HG03097 (cell line): ENCODE data around the gene PLEKHG7.
A peak's percentile ranks its signal among the peaks of the same experiment; 100 is the strongest.
"Not testable (repeated sequence)": the region's sequence is repeated elsewhere in the genome, so short reads cannot be mapped to it uniquely, and the experiment has no call there.

Experiments
- ATAC-seq: cut with Tn5 transposase; IDR thresholded peaks from one replicate; pipeline ENCODE4 v1.9.1; 2021; ENCODE audit not compliant: unreplicated experiment, low FRiP score

The PLEKHG7 gene, protein sequence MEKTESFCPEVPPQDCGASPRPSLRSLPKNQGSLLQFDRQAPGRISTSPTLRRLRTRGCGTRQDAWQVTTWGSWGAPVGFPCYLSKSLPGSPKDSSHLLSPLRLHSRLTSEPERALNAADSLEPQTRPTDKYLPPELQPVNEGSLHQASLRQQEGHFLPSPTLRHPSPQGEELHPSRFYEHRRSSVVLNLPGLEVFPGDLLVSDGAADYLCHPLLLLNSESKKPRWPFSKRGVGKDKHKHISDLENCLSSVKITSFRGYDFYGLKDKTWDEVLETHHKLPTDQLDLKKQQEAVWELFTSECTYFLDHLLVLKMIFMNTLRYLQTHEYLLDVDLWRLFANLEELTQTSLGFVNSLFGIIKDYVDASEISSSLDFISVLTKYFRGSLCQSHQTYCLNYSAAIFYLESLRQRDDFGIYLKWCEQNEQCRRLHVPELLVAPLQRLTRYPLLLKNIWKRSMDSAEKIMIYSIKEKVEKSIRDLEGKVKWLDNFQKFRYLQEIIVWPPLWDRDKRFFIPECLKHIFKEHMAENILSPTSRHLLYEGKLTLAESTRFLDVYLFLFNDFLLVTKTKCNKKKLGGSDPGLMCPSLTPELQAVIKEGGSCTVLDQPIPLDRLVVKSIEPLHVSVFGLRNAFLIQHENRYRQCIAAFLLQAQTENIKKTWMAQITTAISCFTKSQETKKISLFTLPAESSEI

DNA sequence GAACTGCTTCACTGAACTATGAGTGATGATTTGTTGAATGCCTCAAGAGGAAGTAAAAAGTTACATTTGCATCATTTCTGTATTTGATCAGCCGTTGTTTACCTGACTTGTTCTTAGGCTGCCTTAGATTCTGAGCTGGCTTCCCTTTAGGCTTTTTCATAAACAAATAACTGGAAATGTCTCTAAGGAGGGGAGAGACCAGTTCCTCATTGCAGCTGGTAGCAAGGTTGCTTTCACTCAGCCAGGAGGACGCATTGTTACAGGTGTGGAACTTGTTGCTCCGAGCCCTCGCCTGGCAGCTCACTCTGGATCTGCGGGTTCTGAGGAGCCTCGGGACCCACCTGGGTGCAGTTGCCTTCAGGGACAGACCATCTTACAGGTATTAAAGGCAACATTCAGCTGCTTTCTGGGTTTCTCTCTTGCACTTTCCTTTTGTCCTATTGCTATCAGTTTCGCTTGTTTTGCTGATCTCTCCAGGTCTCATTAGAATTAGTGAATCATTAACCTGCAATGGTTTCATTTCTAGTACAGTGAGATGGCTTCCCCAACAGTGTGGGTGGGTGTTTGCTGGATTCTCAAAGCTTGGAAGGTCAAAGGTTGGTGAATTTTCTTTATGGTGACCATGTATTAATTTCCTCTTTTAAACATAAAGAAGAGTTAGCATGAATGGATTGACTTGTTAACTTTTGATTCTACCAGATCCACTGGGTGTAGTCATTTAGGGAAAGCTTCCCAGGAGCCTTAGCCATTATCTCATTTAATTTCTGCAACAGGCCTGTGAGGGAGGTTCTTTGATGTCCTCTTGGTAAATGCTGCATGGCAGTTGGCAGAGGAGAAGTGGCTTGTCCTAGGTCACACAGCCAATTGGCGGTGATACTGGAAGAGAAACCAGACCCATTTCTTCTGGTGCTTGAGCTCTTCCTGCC is at the start of gene PLEKHG7:
PLEKHG7 (plus strand) TSS at position 236 of the 926 bp plus-strand sequence. CDS start 3,643 bp downstream, outside the sequence.
- peak; percentile 95 for ATAC-seq

DNA sequence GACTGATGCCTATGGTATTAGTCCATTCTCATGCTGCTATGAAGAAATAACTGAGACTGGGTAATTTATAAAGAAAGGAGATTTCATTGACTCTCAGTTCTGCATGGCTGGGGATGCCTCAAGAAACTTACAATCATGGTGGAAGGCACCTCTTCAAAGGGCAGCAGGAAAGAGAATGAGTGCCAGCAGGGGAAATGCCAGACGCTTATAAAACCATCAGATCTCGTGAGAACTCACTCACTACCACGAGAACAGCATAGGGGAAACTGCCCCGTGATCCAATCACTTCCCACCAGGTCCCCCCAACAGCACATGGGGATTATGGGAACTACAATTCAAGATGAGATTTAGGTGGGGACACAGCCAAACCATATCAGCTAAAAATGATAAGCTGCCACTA is 48.5 kb upstream of the PLEKHG7 start:
- ATAC-seq, result not testable (repeated sequence)

DNA sequence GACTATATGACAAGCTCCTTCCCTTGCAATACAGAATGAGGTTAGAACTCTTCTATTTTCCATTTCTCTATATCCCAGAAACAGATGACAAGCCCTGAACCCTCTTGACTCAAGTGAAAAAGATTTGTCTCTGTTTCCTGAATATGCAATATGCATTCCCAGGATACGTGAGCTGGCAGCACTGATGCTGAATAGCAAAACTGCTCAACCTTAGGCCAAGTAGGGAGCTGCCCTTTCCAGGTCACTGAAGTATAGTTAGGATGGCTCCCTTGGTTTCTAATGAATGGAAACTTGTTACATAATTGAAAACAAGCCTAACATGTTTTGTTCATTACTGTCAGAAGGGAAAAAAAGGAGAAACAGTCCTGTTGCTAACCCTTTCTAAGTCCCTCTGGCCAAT is 47.9 kb upstream of the PLEKHG7 start:
- ATAC-seq, result no peak

DNA sequence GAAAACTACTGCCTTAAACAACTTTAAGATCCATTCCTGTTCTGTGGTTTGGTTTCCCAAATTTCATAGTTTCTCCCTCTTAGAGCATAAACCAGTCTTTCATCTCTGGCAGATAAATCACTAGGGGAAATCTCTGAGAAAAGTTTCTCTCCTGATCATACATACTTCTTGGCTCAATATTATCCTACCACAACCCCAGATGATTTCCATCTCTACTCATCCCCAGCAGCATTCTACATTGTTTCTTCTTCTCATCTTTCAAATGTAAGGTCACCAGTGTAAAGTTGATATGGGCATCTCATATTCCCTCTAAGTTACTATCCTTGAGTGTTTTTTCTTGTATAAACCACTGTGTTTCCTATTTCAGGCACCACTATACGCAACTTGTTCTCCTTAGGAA is 45.9 kb upstream of the PLEKHG7 start:
- ATAC-seq, result no peak

DNA sequence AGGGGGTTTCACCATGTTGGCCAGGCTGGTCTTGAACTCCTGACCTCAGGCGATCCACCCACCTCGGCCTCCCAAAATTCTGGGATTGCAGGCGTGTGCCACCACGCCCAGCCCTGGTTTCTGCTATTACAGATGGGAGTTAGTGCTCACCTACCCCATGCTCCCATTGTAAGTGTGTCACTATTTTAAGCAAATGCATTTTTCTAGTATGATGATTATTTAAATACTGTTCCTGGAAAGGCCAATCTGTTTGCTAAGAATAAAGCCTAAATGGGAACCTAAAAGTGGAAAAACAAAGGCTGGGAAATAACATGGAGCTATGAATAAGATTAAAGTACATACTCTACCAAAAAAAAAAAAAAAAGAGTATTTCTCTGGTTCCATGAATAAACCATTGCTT is 45.0 kb upstream of the PLEKHG7 start:
- no peak for ATAC-seq

DNA sequence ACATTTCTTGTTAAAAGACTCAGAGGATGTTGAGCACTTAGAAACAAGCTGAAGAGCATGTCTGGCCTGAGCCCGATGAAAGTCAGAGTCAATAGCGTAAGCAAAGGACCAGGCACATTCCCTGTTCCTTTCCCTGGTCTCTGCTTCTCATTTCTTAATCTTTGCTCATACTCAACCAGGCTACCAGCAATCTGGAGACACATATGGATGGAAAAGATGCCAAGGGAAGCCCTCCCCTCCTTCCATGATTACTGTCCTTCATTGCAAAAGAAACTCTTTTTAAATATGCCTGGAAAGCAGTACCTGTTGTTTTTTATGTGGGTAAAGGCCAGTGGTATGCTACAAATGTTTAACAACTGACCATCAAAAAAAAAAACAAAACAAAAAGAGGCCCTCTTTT is 44.2 kb upstream of the PLEKHG7 start:
- ATAC-seq, result no peak

DNA sequence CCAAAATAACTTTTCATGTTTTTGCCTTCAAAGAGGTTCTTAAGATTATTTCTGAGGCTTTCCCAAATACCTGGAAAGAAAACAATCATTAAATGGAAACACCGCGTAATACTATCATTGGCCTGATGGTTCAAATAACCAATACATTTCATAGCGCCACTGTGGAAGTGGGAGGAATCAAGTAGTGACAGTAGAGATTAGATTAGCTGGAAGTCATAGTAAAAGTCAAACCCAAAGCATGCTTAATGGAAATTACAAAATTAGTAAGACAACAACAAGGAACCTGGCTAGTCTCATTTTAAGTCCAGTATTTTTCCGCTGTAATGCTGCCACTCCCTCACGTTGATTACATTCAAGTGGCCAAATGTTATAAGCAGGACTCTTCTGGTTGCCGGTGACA is 41.5 kb upstream of the PLEKHG7 start:
- ATAC-seq, result no peak

DNA sequence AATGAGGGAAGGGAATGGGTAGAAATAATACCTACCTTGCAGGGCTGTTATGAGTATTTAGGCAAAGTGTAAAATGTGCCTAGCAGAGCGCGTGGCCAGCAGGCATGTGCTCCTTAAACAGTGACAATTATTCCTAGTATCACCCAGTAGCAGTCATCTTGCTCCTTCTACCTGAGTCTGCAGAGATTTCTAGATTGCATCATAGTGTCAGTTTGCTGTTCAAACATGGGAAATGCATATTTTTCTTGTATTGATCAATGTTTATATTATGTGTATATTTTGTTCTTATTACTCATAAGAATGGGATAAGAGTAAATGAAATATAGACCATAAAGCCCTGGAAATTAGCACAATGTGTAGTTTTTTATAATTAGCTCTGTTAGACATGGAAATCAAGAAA is 37.3 kb upstream of the PLEKHG7 start:
- ATAC-seq, result no peak

DNA sequence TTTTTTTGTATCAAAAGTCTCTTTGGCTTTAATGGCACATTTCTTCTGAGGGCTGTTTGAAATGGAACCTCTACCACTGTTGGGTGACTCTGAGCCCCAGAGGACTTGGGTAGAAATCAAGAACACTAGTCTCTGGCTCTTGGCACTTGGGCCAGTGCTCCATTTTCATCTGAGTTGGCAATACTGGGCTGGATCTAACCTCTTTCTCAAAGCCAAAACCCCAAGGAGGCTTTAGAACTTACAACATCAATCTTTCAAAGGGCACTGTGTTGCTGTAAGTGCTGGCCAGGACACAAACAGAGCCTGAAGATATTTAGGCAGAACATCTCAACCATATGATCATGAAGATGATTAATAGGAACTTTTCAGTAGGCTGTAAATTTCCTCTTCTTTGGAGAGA is 34.0 kb upstream of the PLEKHG7 start:
- no peak for ATAC-seq

DNA sequence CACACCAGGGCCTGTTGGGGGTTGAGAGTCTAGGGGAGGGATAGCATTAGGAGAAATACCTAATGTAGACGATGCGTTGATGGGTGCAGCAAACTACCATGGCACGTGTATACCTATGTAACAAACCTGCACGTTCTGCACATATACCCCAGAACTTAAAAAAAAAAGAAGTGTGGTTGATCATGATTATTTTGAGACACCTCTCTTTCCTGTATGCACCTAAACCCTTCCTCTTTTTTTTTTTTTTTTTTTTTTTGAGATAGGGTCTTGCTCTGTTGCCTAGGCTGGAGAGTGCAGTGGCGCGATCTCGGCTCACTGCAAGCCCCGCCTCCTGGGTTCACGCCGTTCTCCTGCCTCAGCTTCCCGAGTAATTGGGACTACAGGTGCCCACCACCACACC is 31.3 kb upstream of the PLEKHG7 start:
- ATAC-seq, result not testable (repeated sequence)

DNA sequence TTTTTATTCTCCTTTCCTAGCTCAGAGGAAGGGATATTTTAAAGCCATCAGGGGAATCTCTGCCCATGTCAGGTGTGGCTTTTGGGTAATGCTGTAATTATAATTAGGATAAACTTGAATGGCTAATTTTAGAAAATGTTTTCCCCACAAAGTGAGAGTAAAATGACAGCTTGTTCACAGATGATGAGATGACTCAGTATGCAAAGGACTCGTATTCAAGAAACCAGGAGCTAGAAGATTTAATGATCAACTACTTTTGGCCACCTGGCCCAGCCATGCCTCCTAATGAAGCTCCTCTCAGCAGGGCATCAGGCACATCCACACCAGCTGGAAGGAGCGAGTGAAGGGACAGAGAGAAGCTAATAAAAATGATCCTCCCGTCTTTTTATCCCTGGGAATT is 29.0 kb upstream of the PLEKHG7 start:
- peak; percentile 89 for ATAC-seq

DNA sequence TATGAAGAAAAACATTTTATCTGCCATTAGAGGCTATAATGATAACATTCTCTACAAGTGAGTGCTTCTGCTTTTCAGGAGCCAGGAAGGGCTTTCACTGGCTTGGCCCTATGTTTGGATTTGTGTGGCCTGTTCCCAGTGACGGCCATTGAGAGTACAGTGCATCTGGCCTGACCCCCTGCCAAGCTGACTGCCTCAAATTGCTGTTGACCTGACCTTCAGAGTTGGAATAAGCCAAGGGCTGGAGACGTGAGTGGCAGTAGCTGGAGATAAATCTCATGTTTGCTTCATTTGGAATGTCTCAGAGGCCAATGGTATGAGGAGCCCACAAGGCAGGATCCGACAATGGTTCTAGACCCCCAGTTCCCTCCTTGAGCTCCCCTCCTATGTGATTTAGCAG is 28.3 kb upstream of the PLEKHG7 start:
- no peak for ATAC-seq

DNA sequence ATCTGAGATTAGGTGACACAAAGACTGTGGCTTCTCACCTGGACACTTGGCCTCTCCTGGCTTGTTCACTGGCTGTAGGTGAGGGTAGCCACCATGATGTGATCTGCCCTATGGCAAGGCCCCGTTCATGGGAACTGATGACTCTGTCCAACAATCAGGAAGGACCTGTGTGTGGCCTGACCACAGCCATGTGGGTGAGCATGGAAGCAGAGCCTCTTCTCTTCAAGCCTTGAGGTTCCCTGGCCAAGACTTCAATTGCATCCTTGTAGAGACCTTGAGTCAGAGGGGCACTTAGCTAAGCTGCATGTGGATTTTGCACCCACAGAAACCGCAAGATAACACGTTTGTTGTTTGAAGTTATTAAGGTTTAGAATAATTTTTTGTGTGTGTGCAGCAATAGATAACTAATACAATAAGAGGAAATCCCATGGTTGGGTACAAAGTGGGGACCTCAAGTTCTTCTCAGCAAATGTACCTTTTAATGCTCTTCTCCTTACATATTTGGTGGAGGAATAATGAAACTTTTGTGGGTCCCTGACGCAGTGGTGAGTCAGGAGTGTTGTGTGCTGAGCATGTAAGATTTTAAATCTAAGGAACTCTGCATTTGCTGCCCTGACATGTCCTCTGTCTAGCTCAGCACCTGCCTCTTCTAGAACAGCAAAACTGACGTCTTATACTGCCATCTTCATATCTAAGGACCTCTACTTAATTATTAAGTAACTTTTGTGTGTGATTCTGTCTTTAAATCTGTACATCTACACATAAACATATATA is 27.5 kb upstream of the PLEKHG7 start:
- ATAC-seq, result no peak

DNA sequence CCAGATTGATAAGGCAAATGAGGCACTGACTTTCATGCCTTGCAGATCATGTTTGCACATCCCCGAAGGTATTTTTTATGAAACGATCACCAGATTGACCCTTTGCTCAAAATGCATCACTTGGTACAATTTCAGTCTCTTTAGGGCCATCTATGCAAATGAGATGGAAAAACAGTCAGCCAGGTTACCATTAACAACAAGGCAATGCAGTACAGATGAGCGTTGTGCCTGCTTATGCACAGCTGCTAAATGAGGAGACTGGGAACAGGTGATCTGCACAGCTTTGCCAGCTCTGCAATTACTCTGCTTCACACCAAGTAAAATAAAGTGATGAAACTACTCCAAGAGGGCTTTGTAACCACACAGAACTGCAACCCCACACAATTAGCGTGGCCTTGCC is 26.1 kb upstream of the PLEKHG7 start:
- no peak for ATAC-seq

DNA sequence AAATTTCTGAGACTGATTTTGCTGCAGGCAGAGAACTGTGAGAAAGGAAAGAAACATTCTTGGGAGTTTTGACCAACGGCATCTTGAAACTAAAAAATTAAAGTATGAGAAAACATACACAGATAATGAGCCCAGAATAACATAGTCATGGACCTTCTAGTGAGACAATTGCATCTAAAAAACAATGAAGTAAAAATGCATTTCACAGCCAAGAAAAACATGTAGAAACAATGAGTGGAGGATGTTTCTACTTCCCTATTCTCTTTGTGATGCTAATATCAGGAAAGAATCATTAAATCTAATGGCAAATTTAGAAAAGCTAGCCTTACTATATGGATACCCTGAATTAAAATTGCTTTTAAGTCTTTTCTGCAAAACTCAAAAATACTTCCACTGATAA is 12.2 kb upstream of the PLEKHG7 start:
- no peak for ATAC-seq

DNA sequence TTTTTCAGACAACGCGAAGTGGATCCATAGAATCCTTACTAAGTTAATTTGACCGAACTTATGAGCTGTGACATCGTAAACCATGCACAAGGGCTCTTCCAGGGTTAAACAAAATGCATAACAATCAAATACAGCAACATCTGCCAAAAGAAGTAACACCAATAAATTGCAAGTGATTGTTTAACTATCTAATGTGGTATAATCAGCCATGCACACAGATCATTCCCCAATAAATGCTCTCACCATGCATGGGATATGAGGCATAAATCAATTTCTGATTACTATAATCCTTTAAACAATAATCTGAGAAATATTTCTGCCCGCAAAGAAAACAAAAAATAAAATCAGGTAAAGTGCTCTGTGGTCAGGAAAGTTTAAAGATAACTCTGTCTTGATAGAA is 7.7 kb upstream of the PLEKHG7 start:
- ATAC-seq, result no peak

DNA sequence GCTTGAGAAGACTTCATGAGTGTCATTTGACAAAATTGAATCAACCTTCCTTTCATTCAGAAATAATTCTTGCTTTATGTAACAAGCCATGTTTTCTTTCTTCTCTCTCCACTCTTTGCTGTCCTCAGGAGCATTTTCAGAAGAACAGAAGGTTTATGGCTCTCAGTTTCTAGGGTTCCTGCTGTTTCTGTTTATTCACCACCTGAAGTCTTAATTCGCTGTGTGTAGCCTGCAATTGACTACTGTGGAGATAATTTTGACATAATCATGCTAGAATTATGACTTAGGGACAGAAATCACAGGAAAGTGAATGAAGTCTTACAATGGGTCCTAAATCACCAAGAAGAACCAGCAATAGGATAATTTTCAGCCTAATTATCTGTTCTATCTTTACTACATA is 7.2 kb upstream of the PLEKHG7 start:
- no peak for ATAC-seq

DNA sequence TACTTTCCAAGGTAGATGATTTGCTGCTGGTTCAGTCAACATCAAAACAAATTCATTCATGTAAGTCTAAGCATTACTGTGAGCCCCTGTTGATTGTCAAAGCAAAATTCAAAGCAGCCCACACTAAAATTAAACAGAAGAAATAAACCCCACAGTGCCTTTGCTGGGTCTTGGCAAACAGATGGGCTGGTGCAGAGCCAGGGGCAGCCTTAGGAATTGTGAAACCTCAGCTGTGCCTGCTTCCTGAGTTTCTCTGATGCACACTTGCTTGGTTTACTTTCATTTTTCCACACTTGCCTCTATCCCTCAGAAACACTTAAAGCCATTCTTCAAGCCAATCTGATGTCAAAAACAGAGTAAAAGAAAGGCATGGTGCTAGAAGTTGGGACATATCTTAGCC is 6.6 kb upstream of the PLEKHG7 start:
- no peak for ATAC-seq

DNA sequence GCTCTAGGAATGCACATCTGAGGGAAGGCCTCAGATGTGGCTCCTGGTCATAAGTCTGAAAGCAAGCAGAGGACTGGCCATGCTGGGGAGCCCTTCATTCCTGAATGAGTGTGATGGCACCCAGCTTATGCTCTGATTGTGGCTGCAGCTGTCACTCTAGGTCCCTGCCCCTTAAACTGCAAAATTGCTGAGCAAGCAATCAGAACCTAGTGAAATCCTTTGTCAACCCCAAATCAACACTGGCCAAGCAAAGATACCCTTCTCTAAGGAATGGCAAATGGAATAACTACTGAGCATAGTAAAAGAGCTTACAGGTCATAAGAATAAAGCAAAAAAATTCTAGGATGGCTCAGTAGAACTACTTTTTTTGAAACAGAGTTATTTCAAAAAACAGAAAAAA is 4.3 kb upstream of the PLEKHG7 start:
- no peak for ATAC-seq

DNA sequence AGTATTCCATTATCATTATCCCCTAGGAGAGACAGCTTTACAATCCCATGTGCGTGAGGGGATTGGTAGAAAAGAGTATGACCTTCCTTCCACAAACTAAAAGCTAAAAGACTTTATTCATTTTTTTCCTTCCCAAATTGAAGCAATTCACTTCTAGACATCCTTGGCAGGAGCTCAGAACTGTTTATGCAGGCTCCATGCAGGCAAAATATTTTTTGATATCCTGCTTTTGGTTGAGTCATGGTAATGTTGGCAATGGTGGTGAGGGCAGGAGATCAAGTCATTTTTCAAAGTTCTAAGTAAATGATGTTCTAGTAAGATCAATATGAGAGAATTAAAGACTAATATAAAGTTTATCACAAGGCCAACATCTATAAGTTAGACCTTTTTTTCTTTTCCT is 1.3 kb upstream of the PLEKHG7 start:
- no peak for ATAC-seq
